Prostate gland (tissue), 2 donors: ENCODE data around the gene SERPINB6. TPM values are rescaled to one million over a fixed set of nuclear protein-coding genes. Genes with fewer than 3 reads are reported as not detected.

Experiments used
- DNase-seq: peaks from one replicate; pipeline ENCODE4 v3.0.0-alpha.2; 2019; ENCODE audit warnings: low spot score
- H3K27ac ChIP-seq, 2 donors: fragments of 200-600 bp; sonication (generic); 2 replicates each; pipeline ENCODE4 v1.5.1; 2017 to 2019
- H3K27me3 ChIP-seq: fragments of 200-600 bp; sonication (generic); replicated peaks from 2 replicates; pipeline ENCODE4 v1.5.1; 2019; ENCODE audit not compliant: insufficient read depth
- H3K36me3 ChIP-seq, 2 donors: fragments of 200-600 bp; sonication (generic); 1 replicate in 1 of 2; 2 replicates in 1 of 2; pipeline versions ENCODE4 v1.5.1 to v1.8.1; 2017 to 2019
- H3K4me1 ChIP-seq: fragments of 200-600 bp; sonication (generic); replicated peaks from 2 replicates; pipeline ENCODE4 v1.5.1; 2019
- H3K4me3 ChIP-seq, 2 donors: fragments of 200-600 bp; sonication (generic); 2 replicates each; pipeline ENCODE4 v1.5.1; 2017 to 2019
- H3K9me3 ChIP-seq: fragments of 200-600 bp; sonication (generic); 2 replicates; pipeline ENCODE4 v1.5.1; 2017
- POLR2A ChIP-seq: fragments of 450-650 bp; IDR thresholded peaks from one replicate; pipeline ENCODE4 v1.6.1; 2016; ENCODE audit warnings: antibody characterized with exemption, mild to moderate bottlenecking
- POLR2AphosphoS5 ChIP-seq: sonication (generic); formaldehyde crosslinking; IDR thresholded peaks from one replicate; pipeline ENCODE4 v1.6.1; 2017; ENCODE audit warnings: antibody characterized with exemption
- WGBS: methylation state at CpG from one replicate; pipeline ENCODE4 v1.1.5; 2018; 5-methylcytosine and 5-hydroxymethylcytosine counted together
- intact Hi-C: fragments of 100-400 bp; cut with DNase I; formaldehyde crosslinking; loops from one replicate; pipeline ENCODE4 v1.14.2; 2022
- total RNA-seq, 2 donors: library from RNA; depleted of rRNA; stranded (reverse); fragments of >200 nt; gene quantifications; one replicate each; pipeline ENCODE4 v1.1.0, GENCODE V29; 2016
- TF ChIP-seq, protein P1 (sequence below), 4 experiments: fragments of 200-600 bp in 2 of 4; fragments of 450-650 bp in 2 of 4; sonication (generic) in 2 of 4; IDR thresholded peaks; 1 replicate in 3 of 4; 2 replicates in 1 of 4; pipeline ENCODE4 v1.5.1; 2016 to 2019; ENCODE audit warnings: antibody characterized with exemption in 4 of 4, mild to moderate bottlenecking in 2 of 4, moderate library complexity in 2 of 4

The SERPINB6 gene
- total RNA-seq, 2 donors from 2014 or later: 155 to 202 TPM

DNA sequence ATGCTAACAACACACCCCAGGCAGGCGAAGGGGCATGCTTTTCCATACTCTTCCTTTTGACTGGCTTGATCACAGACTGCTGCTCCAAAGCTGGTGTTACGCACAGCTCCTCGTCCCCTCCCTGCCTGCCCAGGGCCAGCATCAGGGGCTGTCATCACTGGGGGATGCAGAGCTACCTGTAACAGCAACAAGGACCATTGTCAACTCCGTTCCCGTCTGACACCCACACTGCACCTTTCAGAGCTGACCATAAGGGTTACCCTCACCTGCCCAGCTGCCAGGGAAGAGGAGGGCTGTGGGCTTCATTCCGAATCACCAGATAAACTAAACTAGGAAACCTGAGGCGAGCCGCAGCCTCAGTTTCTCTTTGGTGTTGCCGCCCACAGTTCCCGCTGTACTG is 43.8 kb upstream of the SERPINB6 start:
- Histone ChIP-seq H3K27me3 (no peaks in the 10 kb centered on the region), H3K4me1 (no peaks in the 10 kb centered on the region), H3K4me3 (no peak overlapping the region), H3K36me3 (peaks cover 0 to 6% of the 10 kb centered on the region in 2 donors), H3K9me3 (no peaks in the 10 kb centered on the region), H3K27ac (no peak overlapping the region)
- TF ChIP-seq POLR2A: no peak
- TF ChIP-seq, protein P1, sequence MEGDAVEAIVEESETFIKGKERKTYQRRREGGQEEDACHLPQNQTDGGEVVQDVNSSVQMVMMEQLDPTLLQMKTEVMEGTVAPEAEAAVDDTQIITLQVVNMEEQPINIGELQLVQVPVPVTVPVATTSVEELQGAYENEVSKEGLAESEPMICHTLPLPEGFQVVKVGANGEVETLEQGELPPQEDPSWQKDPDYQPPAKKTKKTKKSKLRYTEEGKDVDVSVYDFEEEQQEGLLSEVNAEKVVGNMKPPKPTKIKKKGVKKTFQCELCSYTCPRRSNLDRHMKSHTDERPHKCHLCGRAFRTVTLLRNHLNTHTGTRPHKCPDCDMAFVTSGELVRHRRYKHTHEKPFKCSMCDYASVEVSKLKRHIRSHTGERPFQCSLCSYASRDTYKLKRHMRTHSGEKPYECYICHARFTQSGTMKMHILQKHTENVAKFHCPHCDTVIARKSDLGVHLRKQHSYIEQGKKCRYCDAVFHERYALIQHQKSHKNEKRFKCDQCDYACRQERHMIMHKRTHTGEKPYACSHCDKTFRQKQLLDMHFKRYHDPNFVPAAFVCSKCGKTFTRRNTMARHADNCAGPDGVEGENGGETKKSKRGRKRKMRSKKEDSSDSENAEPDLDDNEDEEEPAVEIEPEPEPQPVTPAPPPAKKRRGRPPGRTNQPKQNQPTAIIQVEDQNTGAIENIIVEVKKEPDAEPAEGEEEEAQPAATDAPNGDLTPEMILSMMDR (IDR thresholded peaks at IDR 0.05): no peak
- TF ChIP-seq POLR2AphosphoS5: no peak
- intact Hi-C loops: loop anchor here (10.0 kb wide), 1 partner anchor 240 kb away; the partner anchor contains the start of gene PSMG4
- 95% methylated on average over 10 of the region's 10 CpGs for WGBS
- no peak for DNase-seq

DNA sequence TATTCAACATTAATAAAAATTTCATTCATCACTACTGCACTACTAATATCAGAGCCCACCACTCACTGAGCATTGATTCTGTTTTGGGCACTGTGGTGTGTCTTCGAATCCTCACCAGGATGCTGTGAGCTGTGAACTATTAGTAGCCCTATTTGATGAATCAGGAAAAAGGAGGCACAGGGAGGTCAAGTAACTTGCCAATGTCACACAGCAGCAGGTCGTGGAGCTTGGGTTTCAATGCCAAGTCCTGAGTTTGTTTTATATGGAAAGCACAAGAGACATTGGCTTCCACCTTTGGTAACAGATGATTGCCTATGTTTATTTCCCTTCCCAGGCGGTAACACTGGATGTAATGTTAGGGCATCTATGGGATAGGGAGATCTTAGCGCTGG is 43.3 kb upstream of the SERPINB6 start:
- Histone ChIP-seq H3K9me3 (no peaks in the 10 kb centered on the region), H3K27ac (no peak overlapping the region), H3K36me3 (peaks cover 0 to 8% of the 10 kb centered on the region in 2 donors), H3K4me1 (no peaks in the 10 kb centered on the region), H3K4me3 (no peak overlapping the region), H3K27me3 (no peaks in the 10 kb centered on the region)
- 88% methylated on average over 4 of the region's 4 CpGs for WGBS
- no peak for DNase-seq
- intact Hi-C loops: loop anchor here (10.0 kb wide), 1 partner anchor 240 kb away; the partner anchor contains the start of gene PSMG4
- no peak for TF ChIP-seq POLR2AphosphoS5
- TF ChIP-seq, protein P1 (IDR thresholded peaks at IDR 0.05): no peak
- TF ChIP-seq POLR2A: no peak

DNA sequence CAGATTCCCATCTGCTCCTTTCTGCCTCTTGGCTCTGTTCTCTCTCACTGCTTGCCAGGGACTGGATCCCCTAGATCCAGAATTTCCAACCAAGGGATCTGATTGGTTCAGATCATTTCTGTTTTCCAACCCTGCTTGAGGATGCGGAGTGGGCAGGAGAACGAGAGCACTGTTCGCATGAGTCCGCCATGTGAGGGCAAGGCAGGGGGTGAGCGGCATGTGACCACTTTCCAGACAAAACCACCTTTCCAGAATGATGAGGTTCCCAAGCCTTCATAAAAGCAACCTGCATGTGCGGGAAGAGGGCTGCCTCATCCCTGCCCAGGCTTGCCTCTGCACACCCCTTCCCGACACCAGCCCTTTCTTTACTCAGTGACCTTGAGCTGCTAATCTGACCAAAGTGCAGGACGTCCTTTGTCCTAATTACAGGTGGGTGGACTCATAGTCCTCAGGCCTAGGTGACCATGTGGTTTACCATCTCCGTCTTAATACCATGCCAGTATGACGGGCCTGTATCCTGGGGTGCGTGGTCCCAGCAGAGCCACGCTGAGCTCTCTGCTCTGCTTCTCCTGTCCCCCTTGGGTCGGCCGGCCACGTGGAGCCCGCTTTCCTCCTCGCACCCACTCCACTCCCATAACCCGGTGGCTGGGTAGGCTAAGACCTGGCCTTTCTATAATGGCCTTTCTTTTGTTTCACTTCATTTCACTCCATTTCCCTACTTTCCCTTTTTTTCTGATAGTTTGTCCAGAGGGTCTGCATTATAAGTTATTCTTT is 42.7 kb upstream of the SERPINB6 start:
- no peak for DNase-seq
- no peak overlapping the region for H3K4me3 ChIP-seq
- no peak for TF ChIP-seq POLR2A
- TF ChIP-seq POLR2AphosphoS5: no peak
- TF ChIP-seq, protein P1 (IDR thresholded peaks at IDR 0.05): no peak
- H3K27me3 ChIP-seq: no peaks in the 10 kb centered on the region
- no peaks in the 10 kb centered on the region for H3K4me1 ChIP-seq
- WGBS: 87% methylated on average over 18 of the region's 18 CpGs
- intact Hi-C loops: loop anchor here (10.0 kb wide), 1 partner anchor 241 kb away; the partner anchor contains the start of gene PSMG4
- H3K27ac ChIP-seq: no peak overlapping the region
- H3K36me3 ChIP-seq: peaks cover 0 to 8% of the 10 kb centered on the region in 2 donors
- H3K9me3 ChIP-seq: no peaks in the 10 kb centered on the region

DNA sequence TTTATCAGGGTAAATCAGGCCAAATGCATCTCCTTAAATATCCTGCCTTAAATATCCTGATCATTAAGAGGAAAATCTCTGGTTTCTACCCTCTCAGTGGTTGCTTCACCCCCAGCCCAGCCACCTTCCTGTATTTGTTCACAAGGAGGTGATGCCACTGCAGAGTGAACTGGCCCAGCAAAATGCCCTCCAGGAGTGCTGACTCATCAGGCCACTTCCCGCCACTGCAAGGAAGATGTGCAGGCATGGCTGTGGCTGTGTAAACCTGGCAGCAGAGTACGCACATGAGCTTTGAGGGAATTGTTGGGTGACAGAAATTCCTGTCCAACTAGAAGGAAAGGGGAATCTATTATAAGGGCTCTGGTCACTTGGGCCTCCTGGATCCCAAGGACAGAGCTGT is 42.1 kb upstream of the SERPINB6 start:
- H3K9me3 ChIP-seq: no peaks in the 10 kb centered on the region
- intact Hi-C loops: loop anchor here (10.0 kb wide), 1 partner anchor 241 kb away; the partner anchor contains the start of gene PSMG4
- 77% methylated on average over 2 of the region's 2 CpGs for WGBS
- no peak overlapping the region for H3K4me3 ChIP-seq
- H3K27me3 ChIP-seq: no peaks in the 10 kb centered on the region
- H3K27ac ChIP-seq: no peak overlapping the region
- peaks cover 0 to 8% of the 10 kb centered on the region in 2 donors for H3K36me3 ChIP-seq
- DNase-seq: no peak
- no peaks in the 10 kb centered on the region for H3K4me1 ChIP-seq
- TF ChIP-seq, protein P1 (IDR thresholded peaks at IDR 0.05): no peak
- TF ChIP-seq POLR2A (no peak), POLR2AphosphoS5 (no peak)

DNA sequence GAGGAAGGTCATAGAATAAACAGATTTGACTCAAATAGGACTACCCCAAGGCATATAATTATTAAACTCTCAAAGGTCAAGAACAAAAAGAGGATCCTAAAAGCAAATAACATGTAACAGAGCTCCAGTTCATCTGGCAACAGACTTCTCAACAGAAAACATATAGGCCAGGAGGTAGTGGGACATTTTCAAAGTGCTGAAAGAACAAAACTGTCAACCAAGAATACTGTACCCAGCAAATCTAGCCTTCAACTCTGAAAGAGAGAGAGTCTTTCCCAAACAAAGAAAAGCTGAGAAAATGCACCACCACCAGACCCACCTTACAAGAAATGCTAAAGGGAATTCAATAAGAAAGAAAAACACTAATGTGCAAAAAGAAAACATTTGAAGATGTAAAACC is 40.2 kb upstream of the SERPINB6 start:
- H3K27me3 ChIP-seq: no peaks in the 10 kb centered on the region
- H3K4me1 ChIP-seq: no peaks in the 10 kb centered on the region
- TF ChIP-seq POLR2A (no peak), POLR2AphosphoS5 (no peak)
- TF ChIP-seq, protein P1 (IDR thresholded peaks at IDR 0.05): no peak
- DNase-seq: no peak
- peaks cover 0 to 8% of the 10 kb centered on the region in 2 donors for H3K36me3 ChIP-seq
- H3K27ac ChIP-seq: no peak overlapping the region
- no peaks in the 10 kb centered on the region for H3K9me3 ChIP-seq
- H3K4me3 ChIP-seq: no peak overlapping the region
- intact Hi-C loops: loop anchor here (10.0 kb wide), 1 partner anchor 243 kb away; the partner anchor contains the start of gene PSMG4
